GM23338 (cell line): ENCODE data around the gene TBK1. TPM values are rescaled to one million over a fixed set of nuclear protein-coding genes. Genes with fewer than 3 reads are reported as not detected.

ENCODE experiments used
- JUNB ChIP-seq: IDR thresholded peaks from one replicate; pipeline ENCODE4 v1.6.1; 2016; ENCODE audit warnings: antibody characterized with exemption; ENCODE audit not compliant: unreplicated experiment
- ZNF114 ChIP-seq: fragments of 250-450 bp; sonication (Bioruptor Pico); IDR thresholded peaks from 2 replicates; pipeline ENCODE4 v1.5.0; 2020; ENCODE audit warnings: mild to moderate bottlenecking, moderate library complexity
- polyA plus RNA-seq: library from polyadenylated mRNA; unstranded; fragments of >200 nt; fragmentation: Nextera tagmentation; extraction: Ambion mirVana; gene quantifications from 2 replicates; pipeline ENCODE4 v1.2.1, GENCODE V29; 2016
- total RNA-seq: library from RNA; depleted of rRNA; stranded (reverse); fragments of >200 nt; shearing (Covaris generic); gene quantifications from 2 replicates; pipeline ENCODE4 v1.2.3, GENCODE V29; 2014; rRNA removed
- TF ChIP-seq, protein P1 (sequence below): fragments of 250-450 bp; sonication (Bioruptor Pico); IDR thresholded peaks from 2 replicates; pipeline ENCODE4 v1.5.0; 2020; ENCODE audit warnings: mild to moderate bottlenecking, moderate library complexity

TBK1 gene
- total and polyA plus RNA-seq, 2 experiments from 2014 or later, result 21.7 to 29.9 TPM

- TF ChIP-seq, protein P1, sequence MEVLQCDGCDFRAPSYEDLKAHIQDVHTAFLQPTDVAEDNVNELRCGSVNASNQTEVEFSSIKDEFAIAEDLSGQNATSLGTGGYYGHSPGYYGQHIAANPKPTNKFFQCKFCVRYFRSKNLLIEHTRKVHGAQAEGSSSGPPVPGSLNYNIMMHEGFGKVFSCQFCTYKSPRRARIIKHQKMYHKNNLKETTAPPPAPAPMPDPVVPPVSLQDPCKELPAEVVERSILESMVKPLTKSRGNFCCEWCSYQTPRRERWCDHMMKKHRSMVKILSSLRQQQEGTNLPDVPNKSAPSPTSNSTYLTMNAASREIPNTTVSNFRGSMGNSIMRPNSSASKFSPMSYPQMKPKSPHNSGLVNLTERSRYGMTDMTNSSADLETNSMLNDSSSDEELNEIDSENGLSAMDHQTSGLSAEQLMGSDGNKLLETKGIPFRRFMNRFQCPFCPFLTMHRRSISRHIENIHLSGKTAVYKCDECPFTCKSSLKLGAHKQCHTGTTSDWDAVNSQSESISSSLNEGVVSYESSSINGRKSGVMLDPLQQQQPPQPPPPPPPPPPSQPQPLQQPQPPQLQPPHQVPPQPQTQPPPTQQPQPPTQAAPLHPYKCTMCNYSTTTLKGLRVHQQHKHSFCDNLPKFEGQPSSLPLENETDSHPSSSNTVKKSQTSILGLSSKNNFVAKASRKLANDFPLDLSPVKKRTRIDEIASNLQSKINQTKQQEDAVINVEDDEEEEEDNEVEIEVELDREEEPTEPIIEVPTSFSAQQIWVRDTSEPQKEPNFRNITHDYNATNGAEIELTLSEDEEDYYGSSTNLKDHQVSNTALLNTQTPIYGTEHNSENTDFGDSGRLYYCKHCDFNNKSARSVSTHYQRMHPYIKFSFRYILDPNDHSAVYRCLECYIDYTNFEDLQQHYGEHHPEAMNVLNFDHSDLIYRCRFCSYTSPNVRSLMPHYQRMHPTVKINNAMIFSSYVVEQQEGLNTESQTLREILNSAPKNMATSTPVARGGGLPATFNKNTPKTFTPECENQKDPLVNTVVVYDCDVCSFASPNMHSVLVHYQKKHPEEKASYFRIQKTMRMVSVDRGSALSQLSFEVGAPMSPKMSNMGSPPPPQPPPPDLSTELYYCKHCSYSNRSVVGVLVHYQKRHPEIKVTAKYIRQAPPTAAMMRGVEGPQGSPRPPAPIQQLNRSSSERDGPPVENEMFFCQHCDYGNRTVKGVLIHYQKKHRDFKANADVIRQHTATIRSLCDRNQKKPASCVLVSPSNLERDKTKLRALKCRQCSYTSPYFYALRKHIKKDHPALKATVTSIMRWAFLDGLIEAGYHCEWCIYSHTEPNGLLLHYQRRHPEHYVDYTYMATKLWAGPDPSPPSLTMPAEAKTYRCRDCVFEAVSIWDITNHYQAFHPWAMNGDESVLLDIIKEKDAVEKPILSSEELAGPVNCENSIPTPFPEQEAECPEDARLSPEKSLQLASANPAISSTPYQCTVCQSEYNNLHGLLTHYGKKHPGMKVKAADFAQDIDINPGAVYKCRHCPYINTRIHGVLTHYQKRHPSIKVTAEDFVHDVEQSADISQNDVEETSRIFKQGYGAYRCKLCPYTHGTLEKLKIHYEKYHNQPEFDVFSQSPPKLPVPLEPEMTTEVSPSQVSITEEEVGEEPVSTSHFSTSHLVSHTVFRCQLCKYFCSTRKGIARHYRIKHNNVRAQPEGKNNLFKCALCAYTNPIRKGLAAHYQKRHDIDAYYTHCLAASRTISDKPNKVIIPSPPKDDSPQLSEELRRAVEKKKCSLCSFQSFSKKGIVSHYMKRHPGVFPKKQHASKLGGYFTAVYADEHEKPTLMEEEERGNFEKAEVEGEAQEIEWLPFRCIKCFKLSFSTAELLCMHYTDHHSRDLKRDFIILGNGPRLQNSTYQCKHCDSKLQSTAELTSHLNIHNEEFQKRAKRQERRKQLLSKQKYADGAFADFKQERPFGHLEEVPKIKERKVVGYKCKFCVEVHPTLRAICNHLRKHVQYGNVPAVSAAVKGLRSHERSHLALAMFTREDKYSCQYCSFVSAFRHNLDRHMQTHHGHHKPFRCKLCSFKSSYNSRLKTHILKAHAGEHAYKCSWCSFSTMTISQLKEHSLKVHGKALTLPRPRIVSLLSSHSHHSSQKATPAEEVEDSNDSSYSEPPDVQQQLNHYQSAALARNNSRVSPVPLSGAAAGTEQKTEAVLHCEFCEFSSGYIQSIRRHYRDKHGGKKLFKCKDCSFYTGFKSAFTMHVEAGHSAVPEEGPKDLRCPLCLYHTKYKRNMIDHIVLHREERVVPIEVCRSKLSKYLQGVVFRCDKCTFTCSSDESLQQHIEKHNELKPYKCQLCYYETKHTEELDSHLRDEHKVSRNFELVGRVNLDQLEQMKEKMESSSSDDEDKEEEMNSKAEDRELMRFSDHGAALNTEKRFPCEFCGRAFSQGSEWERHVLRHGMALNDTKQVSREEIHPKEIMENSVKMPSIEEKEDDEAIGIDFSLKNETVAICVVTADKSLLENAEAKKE (CRISPR knock-in tag), result no peak
- TF ChIP-seq JUNB (no peak), ZNF114 (CRISPR knock-in tag) (no peak)
These were observed 99.8 kb downstream of the TBK1 start (continued) for GRCh38 chr12:64551676-64552075.

Other genes starting within 250 kb of the TBK1 start
- 10.5 TPM in 2 replicates for gene KICS2, start 229.8 kb upstream of the TBK1 start, total RNA-seq
- 7.6 and 8.1 TPM in 2 replicates for gene KICS2, start 229.8 kb upstream of the TBK1 start, polyA plus RNA-seq
- gene C12orf56, start 61.4 kb upstream of the TBK1 start, total RNA-seq, result 4.6 and 9.3 TPM in 2 replicates
- gene C12orf56, start 61.4 kb upstream of the TBK1 start, polyA plus RNA-seq, result 6.4 and 8.1 TPM in 2 replicates
- gene XPOT, start 47.7 kb upstream of the TBK1 start, total RNA-seq, result 139 and 145 TPM in 2 replicates
- 53.6 and 58.7 TPM in 2 replicates for gene XPOT, start 47.7 kb upstream of the TBK1 start, polyA plus RNA-seq
- 39.6 and 48.1 TPM in 2 replicates for gene RASSF3, start 158.4 kb downstream of the TBK1 start, total RNA-seq
- gene RASSF3, start 158.4 kb downstream of the TBK1 start, polyA plus RNA-seq, result 20.6 and 21.3 TPM in 2 replicates